Upper lobe of right lung (tissue), 1 donor: ENCODE results near the gene SNAPC4. TPM values are rescaled to one million over a fixed set of nuclear protein-coding genes. Genes with fewer than 3 reads are reported as not detected.

ENCODE experiments used
- ATAC-seq: fragments of 200-7000 bp; cut with Tn5 transposase; one replicate; pipeline ENCODE4 v1.9.1; 2020; ENCODE audit warnings: mild to moderate bottlenecking, moderate library complexity
- DNase-seq: peaks from one replicate; pipeline ENCODE4 v3.0.0-alpha.2; 2020
- H3K27ac ChIP-seq: fragments of 200-600 bp; one replicate; pipeline ENCODE4 v1.8.0; 2022
- H3K27me3 ChIP-seq: fragments of 200-600 bp; one replicate; pipeline ENCODE4 v1.8.0; 2022; ENCODE audit warnings: mild to moderate bottlenecking
- H3K36me3 ChIP-seq: fragments of 200-600 bp; one replicate; pipeline ENCODE4 v1.8.0; 2022
- H3K4me1 ChIP-seq: fragments of 200-600 bp; one replicate; pipeline ENCODE4 v1.8.0; 2022
- H3K4me3 ChIP-seq: fragments of 200-600 bp; one replicate; pipeline ENCODE4 v1.8.0; 2022; ENCODE audit warnings: mild to moderate bottlenecking
- H3K9me3 ChIP-seq: fragments of 200-600 bp; one replicate; pipeline ENCODE4 v1.8.0; 2022
- CTCF ChIP-seq: fragments of 200-600 bp; IDR thresholded peaks from one replicate; pipeline ENCODE4 v1.8.0; 2022; ENCODE audit warnings: antibody characterized with exemption
- intact Hi-C: fragments of 100-400 bp; cut with DNase I; formaldehyde crosslinking; loops from one replicate; pipeline ENCODE4 v1.11.0; 2022
- long read RNA-seq: library from polyadenylated mRNA; unstranded; transcript quantifications from one replicate; pipeline ENCODE4 v2.0.0, GENCODE V29; 2021
- total RNA-seq: library from RNA; stranded (reverse); fragmentation: NEBNext Ultra II Directional; extraction: Animal tissue kit (Norgen Biotek cat#: 25700); gene quantifications from one replicate; pipeline ENCODE4 v1.2.1, GENCODE V29; 2021
- donor health status: DM: no; HTN: yes; CAD: no; lungs with severe emphysema.

The SNAPC4 gene
- total RNA-seq = 7.2 TPM
- long read RNA-seq, full-length matches to known transcripts = 1 of 19 reads
- long read RNA-seq, partial matches to known transcripts = 15 of 19 reads
- long read RNA-seq, other reads (novel, unspliced or antisense) = 3 of 19 reads

GRCh38 chr9:136400038-136400834 lies at the start of gene SNAPC4:
Gene SNAPC4, minus strand, starts transcription at chr9:136400170. Its CDS starts 1,742 bp downstream, at chr9:136398428.
- H3K4me1 ChIP-seq = peaks cover 18% of the 10 kb centered on the region
- ATAC-seq = peak; percentile 97
- DNase-seq = peak; percentile 94
- H3K9me3 ChIP-seq = no peaks in the 10 kb centered on the region
- peaks cover 42% of the 10 kb centered on the region for H3K36me3 ChIP-seq
- no peaks in the 10 kb centered on the region for H3K27me3 ChIP-seq
- H3K4me3 ChIP-seq = peak within 1 kb of the TSS; percentile 92
- peak within 1 kb of the TSS; percentile 72 for H3K27ac ChIP-seq
- peak; percentile 89 for TF ChIP-seq CTCF
- intact Hi-C loops = no loop called here

- H3K36me3 ChIP-seq = peaks cover 93% of the 10 kb centered on the region
- no peaks in the 10 kb centered on the region for H3K27me3 ChIP-seq
- H3K27ac ChIP-seq = no peak overlapping the region
- H3K9me3 ChIP-seq = no peaks in the 10 kb centered on the region
- DNase-seq (no peak), ATAC-seq (no peak)
- no peak for TF ChIP-seq CTCF
- intact Hi-C loops = no loop called here
- no peak overlapping the region for H3K4me3 ChIP-seq
- no peaks in the 10 kb centered on the region for H3K4me1 ChIP-seq
Observed at GRCh38 chr9:136448655-136449054, 48.7 kb upstream of the SNAPC4 start.

- no peak overlapping the region for H3K27ac ChIP-seq
- H3K4me3 ChIP-seq = no peak overlapping the region
- ATAC-seq = no peak
- intact Hi-C loops = no loop called here
- no peaks in the 10 kb centered on the region for H3K9me3 ChIP-seq
- no peak for DNase-seq
- no peak for TF ChIP-seq CTCF
- peaks cover 95% of the 10 kb centered on the region for H3K36me3 ChIP-seq
- no peaks in the 10 kb centered on the region for H3K4me1 ChIP-seq
- H3K27me3 ChIP-seq = no peaks in the 10 kb centered on the region
Observed at GRCh38 chr9:136447173-136447778, 47.3 kb upstream of the SNAPC4 start.

GRCh38 chr9:136445799-136446198 lies 45.8 kb upstream of the SNAPC4 start:
- no peaks in the 10 kb centered on the region for H3K4me1 ChIP-seq
- no peaks in the 10 kb centered on the region for H3K27me3 ChIP-seq
- intact Hi-C loops = no loop called here
- DNase-seq = no peak
- H3K4me3 ChIP-seq = no peak overlapping the region
- H3K27ac ChIP-seq = no peak overlapping the region
- TF ChIP-seq CTCF = no peak
- ATAC-seq = no peak
- H3K36me3 ChIP-seq = peaks cover 95% of the 10 kb centered on the region
- no peaks in the 10 kb centered on the region for H3K9me3 ChIP-seq

GRCh38 chr9:136444102-136444501 lies 44.1 kb upstream of the SNAPC4 start:
- no peak for TF ChIP-seq CTCF
- H3K4me3 ChIP-seq = no peak overlapping the region
- peaks cover 5% of the 10 kb centered on the region for H3K4me1 ChIP-seq
- H3K36me3 ChIP-seq = peaks cover 84% of the 10 kb centered on the region
- no peaks in the 10 kb centered on the region for H3K9me3 ChIP-seq
- no peak overlapping the region for H3K27ac ChIP-seq
- intact Hi-C loops = no loop called here
- DNase-seq (no peak), ATAC-seq (no peak)
- H3K27me3 ChIP-seq = no peaks in the 10 kb centered on the region
